Activated CD4-positive, alpha-beta T cell treated with anti-CD3 and anti-CD28 coated beads, Interleukin-2, amount 50 U/mL, for 48 hours (primary cell): ENCODE results near the gene TSHZ3.

Source experiments
- DNase-seq, 2 experiments: peaks; one replicate each; pipeline ENCODE4 v3.0.0-alpha.2; 2020

Gene TSHZ3

GRCh38 chr19:31313291-31314030 is 35.8 kb downstream of the TSHZ3 start:
- no peak for DNase-seq

DNA sequence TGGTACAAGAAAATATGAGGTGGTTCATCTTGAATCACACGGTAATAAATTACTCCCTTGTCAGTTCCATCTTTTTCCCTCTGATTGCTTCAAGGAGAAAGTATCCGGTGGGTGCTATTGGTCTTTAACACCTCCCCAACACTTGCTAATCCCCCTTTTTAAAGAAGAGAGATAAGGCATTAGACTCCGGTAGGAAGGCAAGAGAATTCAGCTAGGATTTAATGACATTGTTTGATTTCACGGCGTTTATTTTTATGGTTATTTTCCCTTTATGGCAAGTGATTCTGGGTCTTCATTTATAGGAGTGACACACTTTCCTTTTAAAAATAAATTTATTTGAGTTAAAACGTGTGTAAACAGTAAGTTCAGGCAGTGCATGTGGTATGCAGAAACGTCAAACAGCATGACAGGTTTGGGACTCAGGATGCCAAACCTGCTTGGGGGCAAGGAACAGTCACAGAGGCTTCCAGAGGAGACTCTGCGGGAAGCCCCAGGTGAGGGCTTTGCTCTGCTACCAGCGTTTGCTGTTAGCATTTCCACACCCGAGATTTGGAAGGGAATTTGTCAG is 36.5 kb downstream of the TSHZ3 start:
- DNase-seq, result no peak

DNA sequence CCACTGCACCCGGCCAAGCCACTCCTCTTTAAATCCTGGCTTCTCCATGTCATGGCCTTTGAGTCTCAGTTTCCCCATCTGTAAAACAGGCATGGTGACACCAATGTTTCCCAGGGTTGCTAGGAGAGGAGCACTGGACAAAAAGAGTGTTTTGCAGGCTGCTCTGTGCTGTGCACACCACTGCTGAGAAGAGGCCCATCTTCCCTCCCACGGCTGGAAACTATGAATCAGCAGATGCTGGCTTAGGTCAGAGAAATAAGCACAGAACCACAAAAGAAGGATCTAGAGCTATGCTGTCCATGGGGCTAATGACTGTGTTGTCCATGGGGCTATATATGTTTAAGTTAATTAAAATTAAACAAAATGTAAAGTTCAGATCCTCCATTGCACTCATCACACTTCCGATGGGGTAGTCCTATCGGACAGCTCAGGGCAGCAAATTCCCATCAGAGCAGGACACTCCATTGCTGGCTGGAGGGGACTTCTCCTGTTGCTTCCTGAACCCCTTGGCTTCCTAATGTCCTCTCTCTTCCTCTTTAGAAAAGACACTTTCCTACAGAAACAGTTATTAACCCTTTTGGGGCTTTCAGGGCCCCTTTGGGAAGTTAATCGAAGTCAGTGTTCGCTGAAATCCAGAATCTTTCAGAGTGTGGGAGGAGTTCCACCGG is 37.1 kb downstream of the TSHZ3 start:
- peak; percentile 28 to 55 for DNase-seq

DNA sequence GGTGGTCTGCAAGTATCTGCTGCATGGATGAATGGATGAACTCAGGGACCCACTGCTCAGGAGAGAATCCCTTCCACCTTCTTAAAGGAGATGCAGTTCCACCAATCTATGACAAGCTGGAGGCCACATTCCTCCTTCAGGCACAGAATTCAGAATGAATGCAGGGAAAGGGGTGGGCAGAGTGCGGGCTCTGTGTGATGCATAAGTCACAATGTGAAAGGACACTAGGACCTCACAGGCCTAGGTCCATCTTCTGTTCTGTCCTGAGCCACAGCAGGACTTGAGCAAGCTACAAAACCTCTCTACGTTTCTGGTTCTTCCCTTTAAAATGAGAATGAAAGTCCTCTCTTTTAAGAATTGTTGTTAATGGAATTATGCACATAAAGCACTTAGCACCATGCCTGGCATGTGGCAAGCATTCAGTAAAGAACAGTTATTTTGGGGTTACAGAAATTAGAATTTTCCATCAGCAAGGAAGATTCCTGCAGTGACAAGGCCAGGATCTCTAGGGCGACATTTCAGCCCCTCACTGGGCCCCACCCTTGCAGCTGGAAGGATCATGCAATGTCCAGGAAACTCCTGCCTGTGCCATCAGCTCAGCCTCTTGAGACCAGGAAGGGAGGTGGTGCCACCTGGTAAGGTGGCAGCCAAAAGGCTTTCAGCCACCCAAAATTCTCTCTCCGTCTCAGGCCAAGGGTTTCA is 38.7 kb downstream of the TSHZ3 start:
- DNase-seq, result no peak

GRCh38 chr19:31308781-31309180 is 40.5 kb downstream of the TSHZ3 start:
- DNase-seq, result no peak

DNA sequence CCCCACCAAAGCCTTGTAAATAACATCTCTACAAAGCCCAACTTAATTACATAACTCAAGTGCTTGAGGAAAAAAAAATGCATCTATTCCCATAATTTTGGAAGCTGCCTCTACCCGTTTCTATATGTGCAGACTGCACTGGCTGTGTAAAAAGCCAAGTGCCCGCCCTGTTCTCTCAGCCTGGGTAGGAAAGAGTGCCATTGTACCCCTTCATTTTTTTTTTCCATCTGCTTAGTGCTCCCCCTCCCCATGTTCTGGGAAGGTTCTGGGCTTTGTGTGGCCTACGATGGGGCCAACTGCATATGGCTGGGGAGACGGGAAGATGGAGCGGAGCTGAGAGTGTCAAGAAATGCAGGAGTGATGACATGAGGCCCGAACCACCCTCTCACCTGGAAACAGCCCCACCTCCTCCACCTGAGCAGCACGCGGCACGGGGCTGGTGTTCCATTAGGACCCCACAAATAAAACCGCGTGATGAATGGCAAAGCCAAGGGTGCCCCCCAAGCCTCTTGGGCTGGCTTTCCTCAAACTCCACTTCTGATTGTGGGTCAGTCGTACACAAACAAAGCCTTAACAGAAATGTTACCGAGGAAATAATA is 42.1 kb downstream of the TSHZ3 start:
- DNase-seq, result no peak

- no peak for DNase-seq
Observed at GRCh38 chr19:31306006-31306753, 43.1 kb downstream of the TSHZ3 start.

- no peak for DNase-seq
Observed at GRCh38 chr19:31304831-31305312, 44.4 kb downstream of the TSHZ3 start.

DNA sequence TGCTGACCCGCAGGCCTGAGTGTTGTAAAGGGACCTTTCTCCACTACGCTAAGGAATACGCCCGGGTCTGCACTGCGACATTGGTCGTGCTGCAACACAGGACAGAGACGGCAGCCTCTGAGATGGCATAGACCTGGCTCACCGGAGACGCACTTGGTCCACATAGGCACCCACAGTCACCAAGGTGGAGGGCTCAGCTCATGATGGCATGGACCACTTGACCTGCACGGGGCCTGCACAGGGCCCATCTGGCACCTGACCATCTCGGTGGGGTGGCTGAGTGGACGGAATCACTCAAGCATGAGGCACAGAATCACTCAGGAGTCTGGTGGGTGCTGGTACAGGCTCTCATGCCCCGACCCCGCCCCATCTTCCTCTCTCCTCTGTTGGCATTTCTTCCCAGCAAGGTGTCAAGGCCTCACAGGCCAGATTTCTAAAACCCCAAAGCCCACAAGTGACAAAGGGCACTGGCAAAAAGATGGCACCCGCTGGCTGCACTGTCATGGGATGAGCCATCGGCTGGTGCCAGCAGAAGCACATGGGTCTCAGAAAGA is 45.9 kb downstream of the TSHZ3 start:
- no peak for DNase-seq

- no peak for DNase-seq
Observed at GRCh38 chr19:31301306-31301980, 47.8 kb downstream of the TSHZ3 start.

DNA sequence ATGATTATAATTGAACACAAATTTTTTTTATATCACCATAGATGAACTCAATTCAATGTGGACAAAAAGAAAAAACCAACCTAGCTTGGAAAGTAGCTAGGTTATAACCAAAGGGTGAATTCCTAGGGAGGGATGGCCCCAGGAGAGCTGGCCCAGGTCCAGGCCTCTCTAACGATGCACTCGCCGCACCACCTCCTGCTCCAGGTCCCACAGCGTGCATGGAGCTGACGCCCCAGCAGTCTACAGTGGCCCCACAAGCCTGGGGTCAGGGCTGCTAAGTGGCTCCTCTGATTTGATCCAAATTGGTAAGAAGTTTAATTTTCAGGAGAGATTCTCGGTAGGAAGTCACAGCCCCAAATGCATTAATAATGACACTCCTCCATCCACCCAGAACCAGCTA is 48.8 kb downstream of the TSHZ3 start:
- no peak for DNase-seq

GRCh38 chr19:31299665-31300064 is 49.6 kb downstream of the TSHZ3 start:
- DNase-seq, result no peak

DNA sequence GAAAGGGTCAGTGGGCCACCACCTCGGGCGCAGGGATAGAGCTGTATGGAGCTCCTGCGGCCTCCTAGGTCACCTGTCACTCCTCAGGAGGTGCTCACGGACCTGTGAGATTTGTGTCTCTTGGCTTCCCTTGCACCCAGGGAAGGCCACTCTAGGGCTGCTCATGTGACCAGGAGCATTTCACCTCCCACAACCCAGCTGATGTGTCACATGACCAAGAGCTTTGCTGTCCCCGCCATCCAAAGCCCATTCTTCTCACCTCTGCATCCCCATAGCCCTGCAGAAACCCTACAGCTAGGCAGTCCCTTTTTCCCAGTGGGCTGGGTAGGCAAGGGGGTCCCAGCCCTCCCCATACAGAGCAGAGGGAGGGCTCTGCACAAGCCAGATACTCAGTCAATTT is 51.2 kb downstream of the TSHZ3 start:
- DNase-seq, result no peak

DNA sequence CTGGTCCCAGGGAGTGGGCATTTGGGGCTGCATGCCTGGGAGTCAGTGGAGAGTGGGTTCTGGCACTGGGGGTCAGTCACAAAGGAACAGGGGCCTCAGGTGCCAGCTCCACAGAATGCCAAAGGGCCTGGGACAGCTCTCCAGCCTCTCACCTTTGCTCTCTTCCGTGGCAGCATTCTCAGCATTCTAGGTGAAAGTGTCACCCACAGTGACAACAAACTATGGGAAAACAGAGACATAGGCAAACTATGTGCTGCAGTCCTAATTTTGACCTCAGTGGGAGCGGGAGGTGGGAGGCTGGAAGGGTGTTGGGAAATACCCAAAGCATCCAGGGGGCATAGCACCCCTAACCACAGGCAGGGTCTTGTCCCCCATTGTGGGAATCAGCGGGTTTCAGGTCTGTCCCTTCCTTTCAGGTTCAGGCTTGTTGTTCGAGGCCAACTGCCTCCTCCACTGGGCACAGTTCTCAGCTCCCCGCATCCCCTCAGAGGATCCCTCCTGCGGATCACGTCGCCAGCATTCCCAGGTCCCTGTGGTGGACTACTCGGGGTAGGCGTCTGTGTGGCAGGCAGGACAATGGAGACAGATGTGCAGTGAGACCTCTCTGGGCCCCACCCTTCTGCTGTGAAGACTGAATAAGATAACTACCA is 52.4 kb downstream of the TSHZ3 start:
- no peak for DNase-seq

- no peak for DNase-seq
Observed at GRCh38 chr19:31294189-31294588, 55.0 kb downstream of the TSHZ3 start.

DNA sequence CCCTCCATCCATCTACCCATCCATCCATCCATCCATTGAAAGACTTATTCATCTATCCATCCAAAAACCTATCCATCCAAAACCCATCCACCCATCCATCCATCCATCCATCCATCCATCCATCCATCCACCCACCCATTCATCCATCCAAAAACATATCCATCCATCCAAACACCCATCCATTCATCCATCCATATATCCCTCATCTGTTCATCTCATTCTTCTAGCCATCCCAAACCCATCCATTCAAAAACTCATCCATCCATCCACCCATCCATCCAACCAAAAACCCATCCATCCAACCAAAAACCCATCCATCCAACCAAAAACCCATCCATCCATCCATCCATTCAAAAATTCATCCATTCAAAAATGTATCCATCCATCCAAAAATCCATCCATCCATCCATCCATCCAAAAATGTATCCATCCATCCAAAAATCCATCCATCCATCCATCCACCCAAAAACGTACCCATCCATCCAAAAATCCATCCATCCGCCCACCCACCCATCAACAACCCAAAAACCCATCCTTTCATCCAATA is 56.5 kb downstream of the TSHZ3 start:
- no peak for DNase-seq

- DNase-seq, result no peak
Observed at GRCh38 chr19:31290931-31291590, 58.2 kb downstream of the TSHZ3 start.

DNA sequence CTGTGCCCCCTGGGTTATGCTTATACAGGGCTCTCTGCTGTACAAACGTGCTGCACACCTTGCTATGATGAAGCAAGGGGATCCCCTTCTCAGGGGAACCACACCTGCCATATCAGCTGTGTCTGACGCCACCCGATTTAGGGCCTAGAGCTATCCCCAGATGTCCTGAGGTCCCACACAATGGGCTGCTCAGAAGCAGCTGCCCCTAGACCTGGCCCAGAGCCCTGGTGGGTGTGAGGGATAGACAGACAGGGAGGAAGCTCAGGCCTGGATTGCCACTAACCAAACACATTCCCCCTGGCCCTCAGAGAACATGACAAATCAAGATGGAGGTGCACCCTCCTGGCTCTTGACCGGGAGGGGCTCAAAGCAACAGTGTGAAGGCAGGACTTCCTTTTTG is 59.3 kb downstream of the TSHZ3 start:
- DNase-seq, result no peak

DNA sequence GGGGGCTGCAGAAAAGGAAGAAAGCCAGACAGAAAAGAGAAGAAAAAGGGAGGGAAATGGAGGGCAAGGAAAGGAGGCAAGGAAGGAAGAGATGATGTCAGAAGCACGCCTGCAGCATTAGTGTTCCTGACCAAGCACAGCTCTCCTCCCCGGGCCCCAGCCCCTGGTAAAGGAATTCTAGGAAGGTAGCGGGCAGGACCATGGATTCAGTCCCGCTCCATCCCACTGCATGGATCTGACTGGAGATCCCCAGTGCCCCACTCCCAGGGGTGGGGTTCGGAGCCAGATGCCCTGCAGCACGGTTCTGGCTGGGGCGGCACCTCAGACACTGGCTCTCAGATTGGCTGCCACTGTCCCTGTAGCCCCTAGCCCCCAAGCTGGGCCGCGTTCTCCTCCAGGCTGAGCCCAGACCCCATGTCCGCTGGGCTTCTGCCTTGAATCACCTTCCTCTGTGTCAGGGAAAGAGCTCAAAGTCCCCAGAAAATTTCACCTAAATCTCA is 59.8 kb downstream of the TSHZ3 start:
- no peak for DNase-seq

- DNase-seq, result no peak
Observed at GRCh38 chr19:31286491-31286890, 62.7 kb downstream of the TSHZ3 start.
